KOPT-K1 (cell line): Measurements from ENCODE around the gene WDR90.
"Not testable (repeated sequence)": the region's sequence is repeated elsewhere in the genome, so short reads cannot be mapped to it uniquely, and the experiment has no call there.

Source experiments
- H3K27ac ChIP-seq: fragments of 200-600 bp; sonication (generic); 2 replicates; pipeline ENCODE4 v1.5.1; 2016; ENCODE audit warnings: antibody characterized with exemption, mild to moderate bottlenecking, low read depth, low read length; ENCODE audit not compliant: poor library complexity, severe bottlenecking
- H3K36me3 ChIP-seq: fragments of 200-600 bp; sonication (generic); 2 replicates; pipeline ENCODE4 v1.5.1; 2017; ENCODE audit warnings: antibody characterized with exemption, mild to moderate bottlenecking, low read length, moderate library complexity; ENCODE audit not compliant: insufficient read depth
- H3K9me3 ChIP-seq: fragments of 200-600 bp; sonication (generic); 2 replicates; pipeline ENCODE4 v1.5.1; 2017; ENCODE audit warnings: antibody characterized with exemption, low read length, mild to moderate bottlenecking; ENCODE audit not compliant: insufficient read depth, poor library complexity, severe bottlenecking

The WDR90 gene

GRCh38 chr16:706189-707061 lies 57.3 kb downstream of the WDR90 start:
- H3K9me3 ChIP-seq: no peaks in the 10 kb centered on the region
- no peak overlapping the region for H3K27ac ChIP-seq
- no peaks in the 10 kb centered on the region for H3K36me3 ChIP-seq

- Histone ChIP-seq H3K36me3 (no peaks in the 10 kb centered on the region), H3K9me3 (no peaks in the 10 kb centered on the region), H3K27ac (no peak overlapping the region)
Observed at GRCh38 chr16:707062-707538, 57.9 kb downstream of the WDR90 start.

GRCh38 chr16:708019-708418 lies 58.9 kb downstream of the WDR90 start:
- no peak overlapping the region for H3K27ac ChIP-seq
- H3K9me3 ChIP-seq: no peaks in the 10 kb centered on the region
- H3K36me3 ChIP-seq: no peaks in the 10 kb centered on the region

GRCh38 chr16:708959-709358 lies 59.8 kb downstream of the WDR90 start:
- Histone ChIP-seq H3K27ac (no peak overlapping the region), H3K36me3 (no peaks in the 10 kb centered on the region), H3K9me3 (no peaks in the 10 kb centered on the region)

GRCh38 chr16:709566-710499 lies 60.7 kb downstream of the WDR90 start:
- no peaks in the 10 kb centered on the region for H3K36me3 ChIP-seq
- H3K9me3 ChIP-seq: no peaks in the 10 kb centered on the region
- H3K27ac ChIP-seq: no peak overlapping the region

GRCh38 chr16:710500-711075 lies 61.4 kb downstream of the WDR90 start:
- H3K36me3 ChIP-seq: no peaks in the 10 kb centered on the region
- H3K27ac ChIP-seq: no peak overlapping the region
- no peaks in the 10 kb centered on the region for H3K9me3 ChIP-seq

- no peaks in the 10 kb centered on the region for H3K36me3 ChIP-seq
- H3K27ac ChIP-seq: no peak overlapping the region
- no peaks in the 10 kb centered on the region for H3K9me3 ChIP-seq
Observed at GRCh38 chr16:711084-711483, 61.9 kb downstream of the WDR90 start.

- no peaks in the 10 kb centered on the region for H3K9me3 ChIP-seq
- no peaks in the 10 kb centered on the region for H3K36me3 ChIP-seq
- no peak overlapping the region for H3K27ac ChIP-seq
Observed at GRCh38 chr16:711548-712320, 62.6 kb downstream of the WDR90 start.

DNA sequence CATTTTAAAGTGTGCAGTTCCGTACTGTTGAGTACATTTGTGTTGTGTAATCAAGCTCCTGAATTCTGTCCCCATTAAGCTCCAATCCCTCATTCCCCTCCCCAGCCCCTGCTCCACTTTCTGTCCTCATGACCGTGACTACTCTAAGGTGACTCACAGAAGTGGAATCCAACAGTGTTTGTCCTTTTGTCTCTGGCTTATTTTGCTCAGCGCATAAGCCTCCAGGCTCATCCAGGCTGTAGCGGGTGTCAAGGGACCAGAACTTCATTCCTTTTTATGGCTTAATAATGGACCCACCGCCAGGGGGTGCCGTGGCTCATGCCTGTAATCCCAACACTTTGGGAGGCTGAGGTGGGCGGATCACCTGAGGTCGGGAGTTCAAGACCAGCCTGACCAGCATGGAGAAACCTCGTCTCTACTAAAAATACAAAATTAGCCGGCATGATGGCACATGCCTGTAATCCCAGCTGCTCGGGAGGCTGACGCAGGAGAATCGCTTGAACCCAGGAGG lies 63.6 kb downstream of the WDR90 start:
- H3K36me3 ChIP-seq, H3K9me3 ChIP-seq, H3K27ac ChIP-seq: not testable (repeated sequence)

- no peaks in the 10 kb centered on the region for H3K9me3 ChIP-seq
- no peaks in the 10 kb centered on the region for H3K36me3 ChIP-seq
- no peak overlapping the region for H3K27ac ChIP-seq
Observed at GRCh38 chr16:714079-714478, 64.9 kb downstream of the WDR90 start.

GRCh38 chr16:714558-715476 lies 65.7 kb downstream of the WDR90 start, which contains the start of gene METRN:
METRN (plus strand) TSS chr16:715118; CDS start chr16:715290, 172 bp downstream.
- H3K27ac ChIP-seq: no peak within 1 kb of the TSS
- H3K9me3 ChIP-seq: no peaks in the 10 kb centered on the region
- no peaks in the 10 kb centered on the region for H3K36me3 ChIP-seq

GRCh38 chr16:715477-716199 lies 66.5 kb downstream of the WDR90 start:
- Histone ChIP-seq H3K9me3 (no peaks in the 10 kb centered on the region), H3K36me3 (no peaks in the 10 kb centered on the region), H3K27ac (no peak overlapping the region)

DNA sequence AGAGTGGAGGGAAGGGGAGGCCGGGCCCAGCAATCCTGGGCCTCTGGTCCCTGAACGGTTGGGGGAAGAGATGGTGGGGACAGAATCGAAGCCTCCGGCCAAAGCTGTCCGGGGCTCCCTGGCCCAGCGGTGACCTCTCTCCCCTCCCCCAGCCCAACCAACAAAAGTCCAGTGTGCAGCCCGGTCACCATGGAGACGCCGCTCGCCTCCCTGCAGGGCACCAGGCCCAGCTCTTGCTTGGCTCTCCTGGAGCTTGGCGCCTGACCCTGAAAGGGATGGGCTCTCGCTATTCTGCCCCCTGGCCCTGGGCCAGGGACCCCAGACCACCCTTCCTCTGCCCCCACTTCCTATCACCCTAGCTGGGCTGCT lies 67.0 kb downstream of the WDR90 start:
- H3K27ac ChIP-seq: no peak overlapping the region
- no peaks in the 10 kb centered on the region for H3K9me3 ChIP-seq
- H3K36me3 ChIP-seq: no peaks in the 10 kb centered on the region
